Measurements from ENCODE around the gene RNPEPL1.

Gene RNPEPL1

GRCh38 chr2:240622060-240622411 is 53.8 kb downstream of the RNPEPL1 start:
- in situ Hi-C loops (cut with HindIII; ENCODE audit: low sequenced_read_pairs): no loop called here

- in situ Hi-C loops (cut with HindIII; ENCODE audit: low sequenced_read_pairs): no loop called here
These were observed 54.4 kb downstream of the RNPEPL1 start for GRCh38 chr2:240622531-240623235.

GRCh38 chr2:240623531-240624010 is 55.3 kb downstream of the RNPEPL1 start:
- in situ Hi-C loops (cut with HindIII; ENCODE audit: low sequenced_read_pairs): no loop called here

GRCh38 chr2:240624011-240624949 is 56.0 kb downstream of the RNPEPL1 start:
- in situ Hi-C loops (cut with HindIII; ENCODE audit: low sequenced_read_pairs): no loop called here

- in situ Hi-C loops (cut with HindIII; ENCODE audit: low sequenced_read_pairs): no loop called here
These were observed 56.8 kb downstream of the RNPEPL1 start, which contains the start of gene GPR35 for GRCh38 chr2:240624950-240625621. Gene GPR35 (plus strand): TSS chr2:240625480. CDS start chr2:240629953, 4,473 bp downstream.

GRCh38 chr2:240626531-240627300 is 58.4 kb downstream of the RNPEPL1 start:
- in situ Hi-C loops (cut with HindIII; ENCODE audit: low sequenced_read_pairs): no loop called here

- in situ Hi-C loops (cut with HindIII; ENCODE audit: low sequenced_read_pairs): no loop called here
These were observed 59.6 kb downstream of the RNPEPL1 start for GRCh38 chr2:240627736-240628506.

DNA sequence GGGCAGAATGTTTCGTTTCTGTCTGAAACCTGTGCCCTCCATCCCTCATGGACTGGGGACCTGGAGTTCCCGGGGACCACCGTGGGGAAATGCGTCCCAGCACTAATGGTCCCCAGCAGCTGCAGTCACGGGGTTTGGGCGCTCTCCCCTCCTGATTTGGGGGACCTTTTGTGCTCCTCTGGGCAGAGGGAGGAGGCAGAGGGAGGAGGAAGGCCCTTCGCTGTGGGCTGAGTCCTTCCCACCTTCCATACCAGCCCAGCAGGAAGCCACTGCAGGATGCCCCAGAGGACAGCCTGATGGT is 60.2 kb downstream of the RNPEPL1 start:
- in situ Hi-C loops (cut with HindIII; ENCODE audit: low sequenced_read_pairs): no loop called here

DNA sequence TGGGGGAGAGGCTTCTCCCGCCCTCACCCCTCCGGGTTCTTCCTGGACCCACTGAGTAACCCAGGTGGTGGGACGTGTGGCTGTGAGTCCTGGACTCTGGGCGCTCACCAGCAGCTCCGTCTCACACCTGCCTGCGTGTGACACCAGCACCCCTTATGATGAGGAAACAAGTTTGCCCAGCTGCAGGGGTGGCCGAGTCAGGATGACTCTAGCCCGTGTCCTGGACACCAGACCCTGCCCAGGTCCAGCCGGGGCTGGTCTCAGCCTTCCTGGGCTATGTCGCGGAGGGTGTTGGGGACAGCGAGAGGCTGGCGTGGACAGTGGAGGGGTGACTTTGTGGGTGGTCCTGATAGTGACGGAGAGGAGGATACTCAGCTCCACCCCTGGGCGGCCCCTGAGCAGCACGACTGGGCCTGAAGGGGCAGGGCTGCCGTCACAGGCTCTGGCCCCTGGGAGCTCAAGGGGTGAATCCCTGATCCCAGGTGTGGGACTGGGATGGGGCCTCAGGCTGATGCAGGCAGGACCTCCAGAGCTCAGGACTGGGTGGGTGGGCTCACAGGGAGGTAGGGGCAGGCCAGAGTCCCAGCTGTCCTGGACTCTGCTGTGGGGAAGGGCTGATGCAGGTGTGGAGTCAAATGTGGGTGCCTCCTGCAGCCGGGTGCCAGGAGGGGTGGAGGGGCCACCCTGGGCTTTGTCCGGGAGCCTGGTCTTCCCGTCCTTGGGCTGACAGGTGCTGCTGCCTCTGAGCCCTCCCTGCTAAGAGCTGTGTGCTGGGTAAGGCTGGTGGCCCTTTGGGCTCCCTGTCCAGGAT is 60.7 kb downstream of the RNPEPL1 start:
- in situ Hi-C loops (cut with HindIII; ENCODE audit: low sequenced_read_pairs): no loop called here

GRCh38 chr2:240629619-240629967 is 61.3 kb downstream of the RNPEPL1 start:
- in situ Hi-C loops (cut with HindIII; ENCODE audit: low sequenced_read_pairs): no loop called here

DNA sequence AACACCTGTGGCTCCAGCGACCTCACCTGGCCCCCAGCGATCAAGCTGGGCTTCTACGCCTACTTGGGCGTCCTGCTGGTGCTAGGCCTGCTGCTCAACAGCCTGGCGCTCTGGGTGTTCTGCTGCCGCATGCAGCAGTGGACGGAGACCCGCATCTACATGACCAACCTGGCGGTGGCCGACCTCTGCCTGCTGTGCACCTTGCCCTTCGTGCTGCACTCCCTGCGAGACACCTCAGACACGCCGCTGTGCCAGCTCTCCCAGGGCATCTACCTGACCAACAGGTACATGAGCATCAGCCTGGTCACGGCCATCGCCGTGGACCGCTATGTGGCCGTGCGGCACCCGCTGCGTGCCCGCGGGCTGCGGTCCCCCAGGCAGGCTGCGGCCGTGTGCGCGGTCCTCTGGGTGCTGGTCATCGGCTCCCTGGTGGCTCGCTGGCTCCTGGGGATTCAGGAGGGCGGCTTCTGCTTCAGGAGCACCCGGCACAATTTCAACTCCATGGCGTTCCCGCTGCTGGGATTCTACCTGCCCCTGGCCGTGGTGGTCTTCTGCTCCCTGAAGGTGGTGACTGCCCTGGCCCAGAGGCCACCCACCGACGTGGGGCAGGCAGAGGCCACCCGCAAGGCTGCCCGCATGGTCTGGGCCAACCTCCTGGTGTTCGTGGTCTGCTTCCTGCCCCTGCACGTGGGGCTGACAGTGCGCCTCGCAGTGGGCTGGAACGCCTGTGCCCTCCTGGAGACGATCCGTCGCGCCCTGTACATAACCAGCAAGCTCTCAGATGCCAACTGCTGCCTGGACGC is 61.9 kb downstream of the RNPEPL1 start:
- in situ Hi-C loops (cut with HindIII; ENCODE audit: low sequenced_read_pairs): no loop called here
